Pons (tissue), 1 donor: ENCODE measurements around the gene PREX1.

ENCODE experiments used
- DNase-seq: peaks from one replicate; pipeline ENCODE4 v3.0.0-alpha.2; 2016; ENCODE audit warnings: low spot score

Gene PREX1

DNA sequence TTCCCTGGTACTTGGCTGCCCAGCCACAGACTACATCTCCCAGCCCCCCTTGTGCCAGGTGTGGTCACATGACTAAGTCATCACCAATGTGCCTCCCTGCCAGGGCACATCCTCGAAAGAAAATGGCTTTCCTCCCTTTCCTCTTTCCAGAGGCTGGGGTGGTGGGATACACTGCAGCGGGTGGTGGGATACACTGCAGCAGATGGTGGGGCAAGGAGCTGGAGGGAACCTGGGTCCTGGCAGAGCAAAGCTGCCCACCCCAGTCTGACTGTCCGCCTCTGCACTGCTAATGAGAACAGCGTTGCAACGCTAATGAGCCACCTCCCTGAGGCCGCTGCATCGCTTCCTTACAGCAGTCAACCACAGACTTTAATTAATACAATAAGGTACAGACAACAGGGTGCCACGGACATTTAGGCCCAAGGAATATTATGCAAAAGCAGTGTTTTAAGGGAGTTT lies 125.3 kb downstream of the PREX1 start:
- no peak for DNase-seq

DNA sequence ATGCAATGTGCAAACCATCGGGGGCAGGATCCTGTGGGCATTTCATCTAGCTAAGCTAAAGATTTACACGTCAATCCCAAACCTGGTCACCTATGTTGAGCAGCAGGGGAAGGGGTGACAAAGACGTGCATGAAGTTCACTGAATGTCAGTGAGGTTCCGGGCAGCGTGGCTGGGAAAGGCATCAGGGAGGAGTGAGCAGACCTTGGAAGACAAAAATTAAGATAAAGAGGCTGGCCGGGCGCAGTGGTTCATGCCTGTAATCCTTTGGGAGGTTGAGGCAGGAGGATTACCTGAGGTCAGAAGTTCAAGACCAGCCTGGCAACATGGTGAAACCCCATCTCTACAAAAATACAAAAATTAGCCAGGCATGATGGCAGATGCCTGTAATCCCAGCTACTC lies 126.1 kb downstream of the PREX1 start:
- no peak for DNase-seq

DNA sequence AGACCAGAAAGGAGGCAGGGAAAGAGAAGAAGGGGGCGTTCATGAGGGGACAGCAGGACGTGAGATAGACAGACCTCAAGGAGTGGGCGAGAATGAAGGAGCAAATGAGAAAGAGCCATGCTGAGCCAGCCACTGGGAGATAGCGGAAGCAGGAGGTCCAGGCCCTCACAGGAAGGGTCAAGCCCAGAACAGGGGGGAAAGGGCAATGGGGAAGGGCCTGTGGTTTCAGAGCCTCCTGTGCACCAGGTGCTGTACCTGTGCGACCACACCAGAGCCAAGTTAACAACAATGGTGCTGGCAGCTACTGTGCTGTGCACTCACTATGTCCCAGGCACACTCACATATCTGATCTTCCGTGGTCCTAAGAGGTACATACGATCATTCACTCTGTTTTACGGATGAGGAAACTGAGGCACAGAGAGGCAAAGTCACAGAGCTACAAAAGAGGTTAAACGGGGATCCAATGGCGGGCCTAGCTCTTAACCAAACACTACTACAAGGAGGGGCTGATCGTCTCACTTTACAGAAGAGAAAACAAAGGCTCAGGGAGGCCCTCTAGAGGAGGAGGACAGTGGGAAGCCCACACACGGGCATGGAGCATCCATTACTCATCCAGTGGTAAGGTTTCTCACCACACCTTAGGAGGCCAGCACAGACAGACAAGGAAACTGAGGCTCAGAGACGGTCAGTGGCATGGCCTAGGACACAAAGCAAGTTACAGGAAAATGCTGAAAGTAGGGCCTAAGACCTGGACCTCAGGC lies 129.1 kb downstream of the PREX1 start:
- no peak for DNase-seq

DNA sequence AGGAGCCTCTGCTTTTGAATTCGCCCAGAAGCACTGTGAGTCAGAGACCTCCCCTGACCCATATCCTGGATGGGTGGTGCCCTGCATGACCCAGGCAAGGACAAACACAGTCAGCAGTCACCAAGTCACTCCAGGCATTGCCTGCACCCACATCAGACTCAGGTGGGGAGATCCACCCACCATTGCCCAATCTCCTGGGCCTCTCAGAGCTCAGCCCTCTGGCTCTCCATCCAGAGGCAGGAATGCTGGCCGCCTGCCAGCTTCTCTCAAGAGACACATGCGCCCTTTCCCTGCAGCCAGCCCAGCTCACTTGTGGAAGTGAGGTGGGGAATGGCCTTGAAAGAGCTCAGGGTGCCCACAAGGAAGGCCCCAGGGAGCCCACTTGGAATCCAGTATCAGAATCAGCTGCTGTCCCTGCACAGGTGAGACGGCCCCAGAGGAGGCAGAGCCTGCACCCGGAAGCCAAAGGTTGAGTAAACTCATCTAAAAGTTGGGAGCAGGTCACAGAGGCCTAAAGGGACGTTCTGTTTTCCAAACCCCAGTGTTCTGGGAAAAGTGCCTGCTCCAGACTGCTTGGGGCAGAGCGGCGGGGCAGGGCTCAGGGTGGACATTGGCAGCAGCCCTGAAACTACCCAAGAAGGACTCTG lies 129.8 kb downstream of the PREX1 start:
- DNase-seq, result peak; percentile 77

DNA sequence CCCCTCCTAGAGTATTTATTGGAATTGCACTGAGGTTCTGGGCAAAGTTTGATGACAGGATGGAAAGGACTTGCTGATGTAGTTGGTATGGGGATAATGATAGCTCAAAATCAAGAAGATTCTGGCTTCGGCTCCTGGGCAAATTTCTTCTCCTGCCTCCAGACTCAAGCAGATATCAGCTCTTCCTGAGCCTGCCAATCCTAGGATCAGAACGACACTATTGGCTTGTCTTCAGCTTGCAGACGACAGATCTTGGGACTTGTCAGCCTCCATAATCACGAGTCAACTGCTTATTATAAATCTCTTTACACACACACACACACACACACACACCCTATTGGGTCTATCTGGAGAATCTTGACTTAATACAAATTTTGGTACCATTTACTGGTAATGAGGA lies 131.1 kb downstream of the PREX1 start:
- no peak for DNase-seq

DNA sequence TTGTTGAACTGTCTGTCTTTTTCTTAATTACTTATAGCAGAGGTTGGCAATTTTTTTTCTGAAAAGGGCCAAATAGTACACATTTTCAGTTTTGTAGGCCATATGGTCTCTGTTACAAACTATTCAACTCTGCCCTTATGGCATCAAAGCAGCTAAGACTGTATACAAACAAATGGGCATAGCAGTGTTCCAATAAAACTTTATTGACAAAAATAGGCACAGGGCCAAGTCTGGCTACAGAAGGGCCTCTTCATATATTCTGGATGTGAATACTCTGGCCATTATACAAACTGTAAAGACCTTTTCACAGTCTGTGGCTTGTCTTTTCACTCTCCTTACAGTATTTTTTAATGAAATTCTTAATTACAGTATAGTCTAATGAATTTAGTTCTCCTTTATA lies 132.1 kb downstream of the PREX1 start:
- DNase-seq, result no peak

DNA sequence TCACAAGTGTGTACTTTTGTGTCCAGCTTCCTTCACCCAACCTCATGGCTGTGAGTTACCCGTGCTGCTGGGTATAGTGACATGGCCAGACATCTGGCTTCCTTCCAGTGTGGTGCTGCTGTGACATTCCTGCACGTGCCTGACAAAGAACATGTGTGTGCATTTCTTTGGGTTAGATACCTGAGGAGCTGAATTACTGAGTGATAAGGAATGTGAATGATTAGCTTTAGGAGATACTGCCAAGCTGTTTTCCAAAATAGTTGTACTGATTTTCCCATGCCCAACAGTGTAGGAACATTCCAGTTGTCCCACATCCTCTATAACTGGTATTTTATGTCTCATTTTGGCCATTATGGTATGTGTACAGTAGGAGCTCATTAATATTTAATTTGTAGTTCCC lies 132.5 kb downstream of the PREX1 start:
- DNase-seq, result no peak

DNA sequence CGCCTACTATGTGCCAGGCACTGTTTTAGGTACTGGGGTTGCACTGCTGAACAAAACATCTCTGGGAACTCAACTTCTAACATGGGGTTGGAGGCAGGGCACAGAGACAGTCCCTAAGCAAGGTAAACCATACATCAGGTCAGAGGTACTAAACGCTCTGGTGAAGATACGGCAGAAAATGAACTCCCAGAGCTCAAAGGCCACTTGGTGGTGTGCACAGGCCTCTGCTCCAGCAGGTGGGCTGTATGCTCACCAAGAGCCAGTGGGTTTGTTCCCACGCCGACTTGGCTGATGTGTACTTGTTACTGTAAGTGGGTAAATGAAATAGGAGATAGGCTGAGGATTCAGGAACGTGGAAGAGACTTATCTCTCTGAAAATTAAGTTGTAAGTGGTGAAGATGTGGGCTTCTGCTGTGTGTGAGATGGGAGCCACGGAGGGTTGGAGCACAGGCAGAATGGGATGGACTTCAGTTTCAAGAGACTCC lies 133.4 kb downstream of the PREX1 start:
- no peak for DNase-seq

DNA sequence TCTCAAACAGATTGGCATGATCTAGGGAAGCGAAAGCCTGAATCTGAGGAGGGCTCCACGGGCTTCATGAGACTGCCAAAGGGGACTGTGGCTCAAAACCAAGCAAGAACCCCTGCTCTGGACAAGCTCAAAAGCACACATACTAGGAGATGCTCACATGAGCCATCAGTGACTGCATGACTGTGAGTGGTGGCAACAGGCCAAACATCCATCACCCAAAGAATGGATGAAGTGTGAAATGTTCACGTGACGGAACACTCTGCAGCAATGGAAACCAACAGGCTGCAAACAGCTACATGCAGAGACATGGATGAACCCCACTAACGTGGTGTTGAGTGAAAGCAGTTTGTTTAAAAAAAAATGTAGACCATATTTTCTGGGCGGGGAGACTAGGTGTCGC lies 136.3 kb downstream of the PREX1 start:
- DNase-seq, result peak; percentile 68

DNA sequence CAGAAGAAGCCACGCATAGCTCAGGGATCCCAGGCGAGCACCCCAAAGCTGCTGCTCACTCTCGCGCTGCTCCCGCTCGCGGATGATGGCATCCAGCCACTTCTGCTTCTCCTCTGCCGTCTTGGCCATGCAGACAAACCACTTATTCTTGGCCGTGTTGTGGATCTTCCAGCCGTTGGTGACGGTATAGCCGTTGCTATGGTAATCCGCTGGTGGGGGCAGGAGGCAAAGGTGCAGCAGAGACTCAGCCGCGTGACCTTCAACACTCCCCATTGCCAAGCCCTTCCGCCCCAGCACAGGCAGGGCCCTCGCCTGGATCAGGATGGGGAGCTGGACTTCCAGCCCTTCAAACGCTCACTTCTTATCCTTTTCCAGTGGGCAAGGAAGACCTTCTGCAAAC lies 136.9 kb downstream of the PREX1 start:
- DNase-seq, result peak; percentile 65

DNA sequence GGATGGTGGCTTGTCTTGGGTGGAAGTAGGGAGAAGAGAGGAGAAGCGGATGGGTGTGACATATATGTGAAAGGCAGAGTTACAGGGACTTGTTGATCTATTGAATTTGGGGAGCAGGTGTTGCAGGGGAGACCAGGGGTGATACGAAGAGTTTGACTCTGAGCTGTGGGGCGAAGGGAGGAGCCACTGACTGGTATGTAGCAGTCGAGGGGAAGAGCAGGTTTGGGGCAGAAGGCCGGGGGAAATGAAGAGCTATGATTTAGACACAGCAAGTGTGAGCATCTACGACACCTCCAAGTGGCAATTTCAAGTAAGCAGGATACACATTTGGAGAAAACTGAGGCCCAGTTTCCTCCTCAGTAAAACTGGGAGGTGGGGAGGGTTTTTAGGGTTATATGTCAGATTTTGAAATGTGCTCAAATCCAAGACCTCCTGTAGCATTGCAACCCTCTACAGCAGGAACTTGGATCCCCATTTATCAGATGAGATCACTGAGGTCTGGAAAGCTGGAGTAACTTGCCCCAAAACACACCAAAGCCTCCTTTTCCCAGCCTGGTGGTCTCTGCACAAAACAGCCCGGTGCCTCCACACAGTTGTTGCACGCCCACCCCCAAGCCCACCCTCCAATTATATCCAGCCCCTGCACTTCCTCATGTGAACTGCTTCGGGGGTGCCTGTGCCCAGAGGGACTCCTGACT lies 137.8 kb downstream of the PREX1 start:
- no peak for DNase-seq

DNA sequence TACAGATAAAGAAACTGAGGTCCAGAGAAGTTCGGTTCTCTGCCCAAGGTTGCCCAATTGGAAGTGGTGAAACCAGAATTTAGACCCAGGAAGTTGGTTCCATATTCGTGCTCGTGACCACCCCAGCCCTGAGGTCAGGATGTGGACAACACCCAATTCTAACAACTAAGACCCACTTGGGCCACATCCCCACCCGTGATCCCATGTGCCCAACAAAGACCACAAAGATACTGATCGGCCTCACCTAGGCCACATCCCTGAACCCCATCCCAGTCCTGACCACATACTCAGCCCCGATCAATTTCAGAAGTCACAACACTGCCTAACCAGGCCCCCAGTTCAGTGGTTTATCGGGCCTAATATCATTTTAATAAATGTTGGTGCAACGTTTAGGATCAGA lies 138.4 kb downstream of the PREX1 start:
- DNase-seq, result no peak

DNA sequence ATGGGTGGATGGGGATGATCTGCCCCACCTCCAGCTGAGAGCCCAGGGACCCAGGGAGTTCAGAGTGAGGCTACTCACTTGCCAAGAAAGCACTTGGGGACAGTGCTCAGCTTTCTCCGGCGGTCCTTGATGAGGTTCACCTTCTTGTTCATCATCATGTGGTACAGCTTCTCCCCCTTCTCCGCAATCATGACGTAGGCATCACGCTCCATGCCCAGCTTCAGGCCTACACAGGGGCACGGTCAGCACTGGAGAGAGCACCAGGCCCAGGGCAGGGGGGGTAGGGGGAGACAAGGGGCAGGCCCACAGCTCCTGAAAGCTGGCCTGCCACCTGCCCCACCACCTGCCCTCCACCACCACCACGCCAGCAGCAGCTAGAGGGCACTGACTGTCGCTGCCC lies 139.2 kb downstream of the PREX1 start:
- DNase-seq, result no peak

DNA sequence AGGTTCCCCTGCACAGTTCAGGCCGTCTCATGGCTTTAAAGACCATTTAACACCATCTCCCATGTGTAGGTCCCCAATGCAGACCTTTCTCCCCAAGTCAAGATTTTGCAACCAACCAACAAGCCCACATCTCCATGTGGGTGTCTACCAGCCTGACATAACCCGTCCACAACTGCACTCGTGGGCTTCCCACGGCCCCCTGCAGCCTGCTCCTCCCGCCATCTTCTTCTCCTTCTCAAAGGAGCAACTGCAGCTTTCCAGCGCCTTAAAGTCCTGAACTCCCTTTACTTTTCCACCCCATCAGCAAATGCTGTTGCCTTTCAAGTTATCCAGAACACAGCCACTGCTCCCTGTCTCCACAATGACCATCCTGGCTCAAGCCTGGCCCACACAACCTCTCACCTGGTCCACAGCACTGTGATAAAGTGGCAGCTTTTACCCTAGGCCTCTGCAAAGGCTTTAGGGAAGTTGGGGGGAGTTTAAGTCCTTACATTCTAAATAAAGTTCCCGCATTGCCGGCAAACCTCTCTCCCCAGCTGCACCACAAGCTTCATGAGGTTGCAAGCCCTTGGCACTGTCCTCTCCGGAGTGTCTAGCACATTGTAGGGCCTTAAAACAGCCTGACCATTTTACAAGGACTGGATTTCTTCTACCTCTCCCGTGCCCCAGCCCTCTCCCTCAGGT lies 140.5 kb downstream of the PREX1 start:
- no peak for DNase-seq

DNA sequence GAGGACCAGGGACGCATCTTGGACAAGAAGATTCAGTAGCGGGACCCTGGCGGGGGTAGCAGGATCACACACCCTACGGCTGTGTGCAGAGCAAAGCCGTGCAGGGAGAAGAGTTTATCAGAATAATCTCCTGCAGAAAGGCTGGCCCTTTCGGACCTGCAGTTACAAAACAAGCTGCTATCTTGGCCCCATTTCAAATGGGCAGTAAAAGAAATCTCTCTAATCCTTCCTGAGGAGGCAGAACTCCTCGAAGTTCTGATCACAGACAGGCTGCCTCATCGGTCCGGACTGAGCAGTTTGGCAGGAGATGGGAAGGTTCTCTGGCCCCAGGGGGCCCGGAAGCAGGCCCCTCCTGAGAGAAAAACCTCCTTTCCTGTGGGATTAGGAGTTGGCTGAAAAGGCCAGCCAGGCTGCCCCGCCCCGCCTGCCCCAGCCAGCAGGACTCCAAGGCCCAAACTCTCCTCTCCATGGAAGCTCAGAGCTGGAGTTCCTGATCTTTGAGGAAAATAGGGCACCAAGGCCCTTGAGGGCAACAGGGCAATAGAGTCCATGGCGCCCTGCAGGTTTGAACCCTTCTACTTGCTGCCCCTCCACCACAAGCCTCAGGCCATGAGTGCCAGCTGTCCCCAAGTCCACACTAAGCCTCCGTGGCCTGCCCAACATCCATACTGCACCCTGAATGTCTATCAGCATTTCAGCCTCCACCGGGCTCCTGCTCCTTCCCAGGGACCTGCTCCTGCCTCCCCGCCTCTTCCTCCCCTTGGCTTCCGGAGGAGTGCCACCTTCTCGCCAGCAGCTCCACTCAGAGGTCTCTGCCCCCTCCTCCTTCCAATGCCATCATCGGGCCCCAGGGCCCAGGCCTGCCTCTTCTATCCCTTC lies 141.3 kb downstream of the PREX1 start:
- no peak for DNase-seq

DNA sequence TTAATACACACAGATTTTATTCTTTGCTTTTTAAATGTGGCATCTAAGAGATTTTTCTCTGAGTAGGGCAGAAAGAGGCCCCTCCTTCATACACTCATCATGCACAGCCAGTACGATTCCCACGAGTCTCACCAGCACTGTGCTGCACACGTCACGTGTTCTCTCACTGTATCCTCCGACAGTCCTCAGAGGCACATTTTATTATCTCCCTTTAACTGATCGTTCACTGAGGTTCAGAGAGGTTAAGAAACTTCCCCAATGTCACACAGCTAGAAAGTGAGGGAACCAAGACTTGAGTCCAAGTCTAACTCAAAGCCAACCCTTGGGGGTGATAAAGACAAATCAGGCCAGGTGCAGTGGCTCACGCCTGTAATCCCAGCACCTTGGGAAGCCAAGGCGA lies 142.5 kb downstream of the PREX1 start:
- DNase-seq, result no peak

DNA sequence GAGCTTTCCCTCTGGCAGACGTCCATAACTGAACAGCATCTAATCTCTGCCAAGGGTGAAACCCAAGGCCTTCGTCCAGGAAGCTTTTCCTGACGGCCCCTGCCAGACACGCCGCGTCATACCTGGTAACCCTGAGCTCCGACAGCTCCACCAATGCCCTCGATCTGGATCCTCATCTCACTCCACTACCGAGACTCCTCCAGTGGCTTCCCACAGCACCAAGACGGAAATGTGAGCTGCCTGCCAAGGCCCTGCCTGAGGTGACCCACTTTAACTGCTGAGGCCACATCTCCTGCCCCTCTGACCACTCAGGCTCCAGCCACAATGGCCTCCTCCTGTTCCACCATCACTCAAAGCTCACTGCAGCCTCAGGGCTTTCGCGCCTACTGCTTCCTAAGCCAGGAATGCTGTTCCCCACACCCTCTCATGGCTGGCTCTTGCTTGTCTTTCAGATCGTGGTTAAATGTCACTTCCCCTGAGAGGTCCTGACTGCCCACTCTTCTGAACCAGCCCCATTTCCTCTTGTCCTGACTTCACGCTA lies 143.2 kb downstream of the PREX1 start:
- DNase-seq, result no peak

DNA sequence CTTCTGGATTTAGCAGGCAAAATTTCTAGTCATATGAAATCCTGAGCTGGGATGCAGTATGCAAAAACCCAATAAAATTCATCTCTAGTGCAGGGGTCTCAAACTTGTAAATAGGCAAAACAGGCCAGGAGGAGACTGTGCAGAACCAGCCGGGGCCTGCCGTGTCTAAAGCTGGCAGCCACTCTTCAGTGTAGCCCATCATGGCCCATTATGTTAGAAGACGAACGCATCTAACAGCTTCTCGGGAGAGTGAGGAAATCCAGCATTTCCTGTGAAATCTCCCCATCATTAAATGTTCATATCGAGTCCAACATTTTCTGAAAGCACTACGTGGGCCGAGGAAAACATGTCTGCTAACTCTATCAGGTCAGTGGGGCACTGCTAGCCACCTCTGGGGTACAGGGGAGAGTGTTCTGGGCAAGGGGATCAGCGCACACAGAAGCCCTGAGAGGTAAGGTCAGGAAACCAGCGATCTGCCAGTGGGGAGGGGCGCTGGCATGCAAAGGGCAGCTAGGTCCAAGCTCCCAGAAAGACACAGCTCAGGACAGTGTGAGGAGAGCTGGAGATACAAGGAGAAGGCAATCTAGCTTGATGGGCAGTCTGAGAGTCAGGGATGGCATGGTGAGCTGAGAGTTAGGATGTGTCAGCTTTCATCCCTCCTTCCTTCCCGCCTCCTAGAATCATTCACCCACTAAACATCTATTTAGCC lies 144.2 kb downstream of the PREX1 start:
- DNase-seq, result no peak

DNA sequence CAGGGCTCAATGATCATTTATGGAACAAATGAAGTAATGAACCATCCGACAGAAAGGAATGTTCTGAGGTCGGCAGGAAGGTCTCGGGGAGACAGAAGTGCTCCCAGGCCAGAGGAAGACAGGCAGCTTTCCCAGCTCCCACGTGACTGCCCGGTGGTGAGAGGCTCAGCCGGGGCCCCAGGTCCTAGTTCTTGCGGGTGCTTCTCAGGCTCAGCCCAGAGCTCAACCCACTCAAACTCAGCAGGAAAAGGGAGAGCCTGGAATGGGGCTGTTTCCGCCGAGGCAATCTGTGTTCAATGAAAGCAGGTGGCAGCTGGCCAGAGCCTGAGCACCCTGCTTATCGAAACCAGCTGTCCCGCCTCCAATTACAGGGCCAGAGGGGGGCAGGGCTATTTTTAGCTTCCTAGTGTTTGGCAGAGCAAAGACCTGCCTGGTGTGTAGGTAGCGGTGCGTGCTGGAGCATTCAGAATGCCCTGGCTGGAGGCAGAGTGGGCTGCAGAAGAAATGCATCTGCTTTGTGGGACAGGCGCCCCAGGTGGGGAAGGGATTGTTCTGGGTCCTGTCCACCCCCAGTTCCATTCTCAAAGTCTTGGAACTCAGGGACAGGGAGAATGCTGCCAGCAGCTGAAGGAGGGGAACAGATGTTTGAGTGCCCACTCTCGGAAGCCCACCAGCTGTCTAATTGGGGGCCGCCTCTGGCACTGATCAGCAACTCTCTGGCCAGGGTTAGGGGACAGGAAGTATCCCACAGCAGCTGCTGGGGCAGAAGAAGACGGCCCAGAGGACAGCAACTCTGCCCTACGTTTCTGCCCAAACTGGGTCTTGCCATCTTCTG lies 145.1 kb downstream of the PREX1 start:
- peak; percentile 59 for DNase-seq
